NCI-H2196 treated with DMSO at 0.1 percent for 48 hours (cell line): ENCODE data around the gene RECK.

Source experiments
- DNase-seq: peaks from one replicate; lab custom pipeline; 2025; ENCODE audit not compliant: unreplicated experiment; lab: John Stamatoyannopoulos, UW

The RECK gene

GRCh38 chr9:36023260-36024048, 13.3 kb upstream of the RECK start:
- peak; percentile 33 for DNase-seq

GRCh38 chr9:36025746-36026145, 11.0 kb upstream of the RECK start:
- no peak for DNase-seq

GRCh38 chr9:36029202-36029601, 7.5 kb upstream of the RECK start:
- DNase-seq: no peak

- no peak for DNase-seq
Observed at GRCh38 chr9:36029765-36030528, 6.8 kb upstream of the RECK start.

GRCh38 chr9:36030871-36031270, 5.8 kb upstream of the RECK start:
- DNase-seq: no peak

GRCh38 chr9:36031774-36032555, 4.7 kb upstream of the RECK start:
- DNase-seq: no peak

- no peak for DNase-seq
Observed at GRCh38 chr9:36033788-36034187, 2.9 kb upstream of the RECK start.

GRCh38 chr9:36034234-36034633, 2.5 kb upstream of the RECK start:
- no peak for DNase-seq

GRCh38 chr9:36035006-36035405, 1.7 kb upstream of the RECK start:
- DNase-seq: no peak

- no peak for DNase-seq
Observed at GRCh38 chr9:36036253-36036779, 397 bp upstream of the RECK start.

- DNase-seq: no peak
Observed at GRCh38 chr9:36037549-36038122, 923 bp downstream of the RECK start.

GRCh38 chr9:36039121-36039520, 2.4 kb downstream of the RECK start:
- DNase-seq: no peak

GRCh38 chr9:36039696-36040095, 3.0 kb downstream of the RECK start:
- DNase-seq: no peak

GRCh38 chr9:36040271-36040925, 3.7 kb downstream of the RECK start:
- DNase-seq: no peak

GRCh38 chr9:36041506-36041905, 4.8 kb downstream of the RECK start:
- no peak for DNase-seq

- no peak for DNase-seq
Observed at GRCh38 chr9:36045610-36046009, 8.9 kb downstream of the RECK start.

GRCh38 chr9:36046923-36047322, 10.2 kb downstream of the RECK start:
- no peak for DNase-seq

- DNase-seq: no peak
Observed at GRCh38 chr9:36049408-36049807, 12.7 kb downstream of the RECK start.

GRCh38 chr9:36050476-36050875, 13.8 kb downstream of the RECK start:
- no peak for DNase-seq

GRCh38 chr9:36051317-36051716, 14.6 kb downstream of the RECK start:
- no peak for DNase-seq

GRCh38 chr9:36053971-36054370, 17.3 kb downstream of the RECK start:
- DNase-seq: no peak
